ENCODE data around the gene LRMDA.

The LRMDA gene

GRCh38 chr10:75544386-75544785, 113.0 kb downstream of the LRMDA start:
- DNase-seq = no peak

- no peak for DNase-seq
Measured at GRCh38 chr10:75544993-75545706, 113.7 kb downstream of the LRMDA start.

GRCh38 chr10:75546004-75546403, 114.6 kb downstream of the LRMDA start:
- DNase-seq = no peak

GRCh38 chr10:75547391-75548298, 116.2 kb downstream of the LRMDA start:
- no peak for DNase-seq

- no peak for DNase-seq
Measured at GRCh38 chr10:75548356-75548755, 116.9 kb downstream of the LRMDA start.

- no peak for DNase-seq
Measured at GRCh38 chr10:75550191-75550590, 118.8 kb downstream of the LRMDA start.

GRCh38 chr10:75552171-75552570, 120.7 kb downstream of the LRMDA start:
- DNase-seq = no peak

- DNase-seq = no peak
Measured at GRCh38 chr10:75553550-75553949, 122.1 kb downstream of the LRMDA start.

GRCh38 chr10:75555323-75555722, 123.9 kb downstream of the LRMDA start:
- no peak for DNase-seq

- no peak for DNase-seq
Measured at GRCh38 chr10:75556320-75556719, 124.9 kb downstream of the LRMDA start.

- no peak for DNase-seq
Measured at GRCh38 chr10:75565286-75566251, 134.1 kb downstream of the LRMDA start.

GRCh38 chr10:75568450-75569130, 137.2 kb downstream of the LRMDA start:
- DNase-seq = no peak

GRCh38 chr10:75569506-75569905, 138.1 kb downstream of the LRMDA start:
- no peak for DNase-seq

GRCh38 chr10:75572478-75572877, 141.1 kb downstream of the LRMDA start:
- no peak for DNase-seq

GRCh38 chr10:75575940-75576339, 144.5 kb downstream of the LRMDA start:
- DNase-seq = no peak

GRCh38 chr10:75582102-75582501, 150.7 kb downstream of the LRMDA start:
- DNase-seq = no peak

- DNase-seq = no peak
Measured at GRCh38 chr10:75585294-75585693, 153.9 kb downstream of the LRMDA start.

- DNase-seq = no peak
Measured at GRCh38 chr10:75586814-75587213, 155.4 kb downstream of the LRMDA start.

GRCh38 chr10:75588031-75588430, 156.6 kb downstream of the LRMDA start:
- no peak for DNase-seq

- no peak for DNase-seq
Measured at GRCh38 chr10:75589895-75590654, 158.7 kb downstream of the LRMDA start.

GRCh38 chr10:75592151-75592787, 160.8 kb downstream of the LRMDA start:
- no peak for DNase-seq
